GM23338 (cell line): Measurements from ENCODE around the gene PABPC1L. TPM values are rescaled to one million over a fixed set of nuclear protein-coding genes. Genes with fewer than 3 reads are reported as not detected.

Experiments
- ATAC-seq: fragments of 200-7000 bp; cut with Tn5 transposase; 3 replicates; pipeline ENCODE4 v1.9.1; 2020
- DNase-seq: peaks from one replicate; pipeline ENCODE4 v3.0.0-alpha.2; 2015; ENCODE audit warnings: low spot score
- H2AFZ ChIP-seq: fragments of 200-600 bp; sonication (generic); 2 replicates; pipeline ENCODE4 v1.8.0; 2016; ENCODE audit warnings: antibody characterized with exemption, mild to moderate bottlenecking, moderate library complexity
- H3F3A ChIP-seq: fragments of 200-600 bp; sonication (generic); replicated peaks from 2 replicates; pipeline ENCODE4 v1.8.0; 2017; ENCODE audit warnings: antibody characterized with exemption, mixed run types, low read depth
- H3K27ac ChIP-seq: fragments of 200-600 bp; sonication (generic); 2 replicates; pipeline ENCODE4 v1.6.1; 2016; ENCODE audit warnings: low read depth
- H3K27me3 ChIP-seq: fragments of 200-600 bp; sonication (generic); 2 replicates; pipeline ENCODE4 v1.8.0; 2016; ENCODE audit warnings: mild to moderate bottlenecking, mixed run types, moderate library complexity; ENCODE audit not compliant: insufficient read depth
- H3K36me3 ChIP-seq: fragments of 200-600 bp; sonication (generic); 2 replicates; pipeline ENCODE4 v1.8.0; 2016; ENCODE audit warnings: mild to moderate bottlenecking; ENCODE audit not compliant: insufficient read depth
- H3K4me1 ChIP-seq: fragments of 200-600 bp; sonication (generic); 2 replicates; pipeline ENCODE4 v1.8.0; 2016; ENCODE audit warnings: mild to moderate bottlenecking, moderate library complexity; ENCODE audit not compliant: insufficient read depth
- H3K4me2 ChIP-seq: fragments of 200-600 bp; sonication (generic); 2 replicates; pipeline ENCODE4 v1.7.1; 2017; ENCODE audit warnings: mixed run types
- H3K4me3 ChIP-seq: fragments of 200-600 bp; sonication (generic); 2 replicates; pipeline ENCODE4 v1.6.1; 2016; ENCODE audit warnings: mixed run types
- H3K79me2 ChIP-seq: fragments of 200-600 bp; sonication (generic); replicated peaks from 2 replicates; pipeline ENCODE4 v1.8.0; 2017; ENCODE audit warnings: mild to moderate bottlenecking; ENCODE audit not compliant: insufficient read depth
- H3K9me2 ChIP-seq: fragments of 200-600 bp; sonication (generic); 2 replicates; pipeline ENCODE4 v1.8.0; 2017; ENCODE audit not compliant: insufficient read depth
- H4K20me1 ChIP-seq: fragments of 200-600 bp; sonication (generic); replicated peaks from 2 replicates; pipeline ENCODE4 v1.8.0; 2017; ENCODE audit warnings: mild to moderate bottlenecking; ENCODE audit not compliant: insufficient read depth
- H3K27ac Mint-ChIP-seq: 2 replicates; pipeline ENCODE4 v1.8.0; 2020; ENCODE audit warnings: inconsistent platforms, mild to moderate bottlenecking, moderate library complexity, mixed read lengths
- H3K27me3 Mint-ChIP-seq: 3 replicates; pipeline ENCODE4 v1.8.0; 2022; ENCODE audit warnings: low read depth, mild to moderate bottlenecking, moderate library complexity, mixed read lengths, inconsistent platforms; ENCODE audit not compliant: insufficient read depth, poor library complexity
- H3K36me3 Mint-ChIP-seq: 3 replicates; pipeline ENCODE4 v1.8.0; 2021; ENCODE audit warnings: low read depth, mild to moderate bottlenecking, inconsistent platforms, moderate library complexity, mixed read lengths
- H3K4me1 Mint-ChIP-seq: 3 replicates; pipeline ENCODE4 v1.8.0; 2020; ENCODE audit warnings: mild to moderate bottlenecking, inconsistent platforms, mixed read lengths
- H3K4me3 Mint-ChIP-seq: 3 replicates; pipeline ENCODE4 v1.8.0; 2021; ENCODE audit warnings: moderate library complexity, mild to moderate bottlenecking, inconsistent platforms, mixed read lengths
- H3K9me3 Mint-ChIP-seq: 3 replicates; pipeline ENCODE4 v1.8.0; 2020; ENCODE audit warnings: moderate library complexity, mild to moderate bottlenecking, inconsistent platforms, mixed read lengths
- CREB1 ChIP-seq: fragments of 250-450 bp; sonication (Bioruptor Pico); IDR thresholded peaks from 2 replicates; pipeline ENCODE4 v1.5.0; 2020; ENCODE audit warnings: low read depth, mild to moderate bottlenecking, moderate library complexity
- EZH2 ChIP-seq: fragments of 200-600 bp; sonication (generic); IDR thresholded peaks from one replicate; pipeline ENCODE4 v1.8.0; 2017; ENCODE audit warnings: antibody characterized with exemption, mild to moderate bottlenecking, low read depth; ENCODE audit not compliant: unreplicated experiment
- EZH2phosphoT487 ChIP-seq: fragments of 200-600 bp; sonication (generic); IDR thresholded peaks from one replicate; pipeline ENCODE4 v1.8.1; 2018; ENCODE audit warnings: antibody characterized with exemption; ENCODE audit not compliant: unreplicated experiment
- STAT1 ChIP-seq: IDR thresholded peaks from one replicate; pipeline ENCODE4 v1.6.1; 2016; ENCODE audit warnings: antibody characterized with exemption; ENCODE audit not compliant: unreplicated experiment
- ZNF331 ChIP-seq: fragments of 250-450 bp; sonication (Bioruptor Pico); IDR thresholded peaks from 2 replicates; pipeline ENCODE4 v1.5.0; 2020; ENCODE audit warnings: low read depth, mild to moderate bottlenecking, moderate library complexity
- ZNF462 ChIP-seq: fragments of 250-450 bp; sonication (Bioruptor Pico); IDR thresholded peaks from 2 replicates; pipeline ENCODE4 v1.5.0; 2020; ENCODE audit warnings: mild to moderate bottlenecking, moderate library complexity
- polyA plus RNA-seq: library from polyadenylated mRNA; unstranded; fragments of >200 nt; fragmentation: Nextera tagmentation; extraction: Ambion mirVana; gene quantifications from 2 replicates; pipeline ENCODE4 v1.2.1, GENCODE V29; 2016
- total RNA-seq: library from RNA; depleted of rRNA; stranded (reverse); fragments of >200 nt; shearing (Covaris generic); gene quantifications from 2 replicates; pipeline ENCODE4 v1.2.3, GENCODE V29; 2014
- TF ChIP-seq, protein P1 (sequence below): IDR thresholded peaks from 2 replicates; pipeline ENCODE4 v1.6.1; 2016; ENCODE audit warnings: antibody characterized with exemption

PABPC1L gene
- total and polyA plus RNA-seq, 2 experiments from 2014 or later: 44.4 to 49.1 TPM

- TF ChIP-seq, protein P1, sequence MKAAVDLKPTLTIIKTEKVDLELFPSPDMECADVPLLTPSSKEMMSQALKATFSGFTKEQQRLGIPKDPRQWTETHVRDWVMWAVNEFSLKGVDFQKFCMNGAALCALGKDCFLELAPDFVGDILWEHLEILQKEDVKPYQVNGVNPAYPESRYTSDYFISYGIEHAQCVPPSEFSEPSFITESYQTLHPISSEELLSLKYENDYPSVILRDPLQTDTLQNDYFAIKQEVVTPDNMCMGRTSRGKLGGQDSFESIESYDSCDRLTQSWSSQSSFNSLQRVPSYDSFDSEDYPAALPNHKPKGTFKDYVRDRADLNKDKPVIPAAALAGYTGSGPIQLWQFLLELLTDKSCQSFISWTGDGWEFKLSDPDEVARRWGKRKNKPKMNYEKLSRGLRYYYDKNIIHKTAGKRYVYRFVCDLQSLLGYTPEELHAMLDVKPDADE: no peak
- no peak for TF ChIP-seq CREB1 (CRISPR knock-in tag)
- no peak for TF ChIP-seq STAT1
- TF ChIP-seq EZH2phosphoT487: no peak
- no peak for TF ChIP-seq ZNF462 (CRISPR knock-in tag)
- TF ChIP-seq ZNF331: no peak
These were observed 7.5 kb downstream of the PABPC1L start (continued) for GRCh38 chr20:44917399-44917798.

DNA sequence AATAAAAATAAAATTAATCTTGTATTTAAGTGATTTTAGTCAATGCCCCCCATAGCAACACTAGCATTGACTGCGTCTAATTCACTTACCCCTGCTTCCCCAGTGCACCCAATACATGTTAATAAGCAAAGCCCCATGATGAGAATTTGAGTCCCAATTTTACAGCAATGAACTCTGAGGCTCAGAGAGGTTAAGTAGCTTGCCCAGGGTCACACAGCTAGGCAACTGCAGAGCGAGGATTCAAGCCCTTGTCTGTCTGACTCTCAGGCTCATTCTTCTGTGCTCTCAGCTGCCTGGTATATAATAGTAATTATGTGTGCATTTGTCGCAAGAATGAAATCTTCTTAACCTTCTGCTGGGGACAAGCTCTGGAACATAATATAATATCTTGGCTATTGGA, 8.5 kb downstream of the PABPC1L start:
- peaks cover 12% of the 10 kb centered on the region; the same call in 1 of the 2 replicates for H4K20me1 ChIP-seq
- Mint-ChIP-seq H3K4me3 (no peak overlapping the region), H3K4me1 (no peaks in the 10 kb centered on the region; the same call in 2 of the 3 replicates), H3K27ac (no peak overlapping the region), H3K36me3 (peaks cover 67% of the 10 kb centered on the region), H3K27me3 (no peaks in the 10 kb centered on the region), H3K9me3 (no peaks in the 10 kb centered on the region; the same call in 2 of the 3 replicates)
- H3K27ac ChIP-seq: no peak overlapping the region
- H3K36me3 ChIP-seq: peaks cover 28% of the 10 kb centered on the region
- no peak for DNase-seq
- H3K4me3 ChIP-seq: no peak overlapping the region
- H2AFZ ChIP-seq: no peak overlapping the region
- H3K4me2 ChIP-seq: no peak overlapping the region
- no peaks in the 10 kb centered on the region; the same call in 1 of the 2 replicates for H3K79me2 ChIP-seq
- no peak for ATAC-seq
- no peaks in the 10 kb centered on the region for H3K27me3 ChIP-seq
- no peaks in the 10 kb centered on the region for H3K4me1 ChIP-seq
- H3F3A ChIP-seq: no peaks in the 10 kb centered on the region
- no peaks in the 10 kb centered on the region for H3K9me2 ChIP-seq
- TF ChIP-seq EZH2phosphoT487: no peak
- TF ChIP-seq STAT1: no peak
- TF ChIP-seq CREB1 (CRISPR knock-in tag): no peak
- TF ChIP-seq ZNF462 (CRISPR knock-in tag): no peak
- no peak for TF ChIP-seq EZH2
